Measurements from ENCODE around the gene TFPT.

The TFPT gene

GRCh38 chr19:54137699-54138488 is 22.4 kb upstream of the TFPT start, which contains the start of gene CNOT3:
CNOT3 (plus strand) TSS chr19:54137762; CDS start chr19:54142979, 5,217 bp downstream.
- peak within 1 kb of the TSS; percentile 99 for H3K9ac ChIP-seq (ENCODE audit: low read length)
- DNase-seq, result peak; percentile 29
- H3K27me3 ChIP-seq (replicated peaks; ENCODE audit: insufficient read depth, low read length), result no peaks in the 10 kb centered on the region
- no peaks in the 10 kb centered on the region for H3K9me2 ChIP-seq (replicated peaks; ENCODE audit: insufficient read depth, low read length)
- H3K27ac ChIP-seq (ENCODE audit: low read length), result peak within 1 kb of the TSS; percentile 60; the same call in 1 of the 2 replicates
- H4K20me1 ChIP-seq (ENCODE audit: insufficient read depth, low read length), result peaks cover 10% of the 10 kb centered on the region; the same call in 1 of the 2 replicates
- H3K36me3 ChIP-seq (replicated peaks; ENCODE audit: insufficient read depth, low read length), result no peaks in the 10 kb centered on the region
- TF ChIP-seq CTCF (IDR thresholded peaks at IDR 0.05; ENCODE audit: low read length) (peak; percentile 13; the same call in 1 of the 2 replicates), EZH2phosphoT487 (IDR thresholded peaks at IDR 0.05; ENCODE audit: low read length) (no peak)
- H2AFZ ChIP-seq (ENCODE audit: low read length), result peak within 1 kb of the TSS; percentile 75
- H3K9me3 ChIP-seq (replicated peaks; ENCODE audit: insufficient read depth, low read length), result no peaks in the 10 kb centered on the region
- no peaks in the 10 kb centered on the region for H3F3A ChIP-seq (ENCODE audit: insufficient read depth, low read length)
- H3K4me3 ChIP-seq (ENCODE audit: low read length), result peak within 1 kb of the TSS; percentile 80
- H3K4me2 ChIP-seq (ENCODE audit: low read depth, low read length), result peak within 1 kb of the TSS; percentile 86
- H3K4me1 ChIP-seq (ENCODE audit: low read length), result peaks cover 10% of the 10 kb centered on the region
- peaks cover 53% of the 10 kb centered on the region for H3K79me2 ChIP-seq (ENCODE audit: low read length)

DNA sequence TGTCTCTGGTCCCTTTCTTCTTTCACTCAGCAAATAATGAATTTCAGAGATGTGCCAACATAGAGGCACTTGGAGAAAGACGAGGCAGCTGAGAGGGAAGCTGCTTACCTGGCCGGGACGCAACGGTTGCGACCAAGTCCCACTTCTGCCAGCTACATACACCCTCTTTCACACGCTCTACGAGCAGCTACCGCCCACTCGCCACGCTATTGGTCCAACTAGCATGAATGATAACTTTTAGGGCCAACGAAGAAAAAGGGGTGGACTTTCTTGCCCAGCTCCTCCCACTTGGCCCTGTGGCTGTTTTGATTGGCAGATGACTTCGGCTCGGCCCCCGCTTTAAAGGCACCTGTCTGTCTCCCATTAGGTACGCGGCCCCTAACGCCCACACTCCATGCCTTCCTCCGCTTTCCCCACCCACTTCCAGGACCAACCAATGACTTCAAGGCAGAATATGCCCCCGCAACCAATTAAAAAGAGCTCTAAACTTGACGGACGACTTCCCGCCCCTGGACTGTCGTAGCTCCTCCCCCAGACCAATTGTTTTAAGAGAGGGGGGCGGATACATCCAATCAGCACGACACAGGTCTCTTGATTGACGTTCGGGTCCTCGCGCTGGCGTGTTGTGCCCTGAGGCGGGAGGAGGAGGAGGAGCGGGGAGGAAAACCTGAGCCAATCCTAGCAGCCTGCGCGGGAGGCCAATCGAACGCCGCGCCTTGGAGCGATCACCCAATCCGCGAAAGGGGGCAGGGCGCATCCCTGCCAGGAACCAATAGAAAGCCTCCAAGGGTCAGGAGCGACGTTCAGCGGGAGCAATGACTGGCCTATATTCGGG is 21.6 kb upstream of the TFPT start:
- peaks cover 10% of the 10 kb centered on the region for H3K4me1 ChIP-seq (ENCODE audit: low read length)
- H3K27ac ChIP-seq (ENCODE audit: low read length), result peak overlapping the region; percentile 24; the same call in 1 of the 2 replicates
- peak overlapping the region; percentile 80 for H3K4me3 ChIP-seq (ENCODE audit: low read length)
- no peaks in the 10 kb centered on the region for H3K9me3 ChIP-seq (replicated peaks; ENCODE audit: insufficient read depth, low read length)
- H3F3A ChIP-seq (ENCODE audit: insufficient read depth, low read length), result no peaks in the 10 kb centered on the region
- TF ChIP-seq EZH2phosphoT487 (IDR thresholded peaks at IDR 0.05; ENCODE audit: low read length) (no peak), CTCF (IDR thresholded peaks at IDR 0.05; ENCODE audit: low read length) (no peak), EZH2 (optimal IDR thresholded peaks at IDR 0.05; ENCODE audit: low read depth, low read length) (no peak)
- H3K79me2 ChIP-seq (ENCODE audit: low read length), result peaks cover 45% of the 10 kb centered on the region
- H3K9ac ChIP-seq (ENCODE audit: low read length), result peak overlapping the region; percentile 99; the same call in 1 of the 2 replicates
- DNase-seq, result peak; percentile 100
- H3K9me2 ChIP-seq (replicated peaks; ENCODE audit: insufficient read depth, low read length), result no peaks in the 10 kb centered on the region
- H3K27me3 ChIP-seq (replicated peaks; ENCODE audit: insufficient read depth, low read length), result no peaks in the 10 kb centered on the region
- peak overlapping the region; percentile 86 for H3K4me2 ChIP-seq (ENCODE audit: low read depth, low read length)
- peaks cover 6% of the 10 kb centered on the region; the same call in 1 of the 2 replicates for H4K20me1 ChIP-seq (ENCODE audit: insufficient read depth, low read length)
- H3K36me3 ChIP-seq (replicated peaks; ENCODE audit: insufficient read depth, low read length), result no peaks in the 10 kb centered on the region
- peak overlapping the region; percentile 75 for H2AFZ ChIP-seq (ENCODE audit: low read length)

DNA sequence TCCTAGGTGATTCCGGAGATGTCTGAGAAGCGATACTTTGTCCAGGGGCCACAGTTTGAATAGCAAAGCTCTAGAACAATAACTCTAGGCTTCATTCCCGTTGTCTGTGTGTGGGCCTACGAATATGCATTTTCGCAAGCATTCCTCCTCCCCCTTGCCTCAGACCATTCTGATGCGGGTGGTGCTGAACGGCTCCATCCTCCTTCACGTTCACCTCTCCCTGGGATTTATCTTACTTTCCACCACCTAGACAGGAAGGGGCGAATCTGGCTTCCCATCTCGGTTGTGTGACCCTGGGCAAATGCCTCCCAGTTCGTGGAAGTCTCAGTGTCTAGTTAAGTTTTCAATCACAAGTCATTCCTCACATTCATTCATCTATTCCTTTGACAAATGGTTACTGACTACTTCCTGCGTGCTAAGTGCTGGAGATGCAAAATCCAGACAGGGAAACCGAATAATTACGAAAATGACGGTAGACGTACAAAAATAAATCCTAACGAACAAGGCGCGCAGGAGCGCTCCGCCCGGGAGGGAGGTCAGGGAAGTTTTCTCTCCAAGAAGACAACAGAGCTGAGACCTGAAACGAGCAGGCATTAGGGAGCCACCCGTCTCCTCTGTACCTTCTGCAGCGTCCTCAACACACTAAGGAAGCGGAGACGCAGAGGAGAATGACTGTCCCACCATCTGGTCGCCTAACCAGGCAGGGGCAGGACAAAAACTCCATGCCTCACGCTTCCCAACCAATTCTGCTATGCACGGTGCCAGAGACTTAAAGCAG is 20.8 kb upstream of the TFPT start:
- H3K4me1 ChIP-seq (ENCODE audit: low read length), result peaks cover 10% of the 10 kb centered on the region
- H3K36me3 ChIP-seq (replicated peaks; ENCODE audit: insufficient read depth, low read length), result no peaks in the 10 kb centered on the region
- H3K4me2 ChIP-seq (ENCODE audit: low read depth, low read length), result peak overlapping the region; percentile 86
- H3K9ac ChIP-seq (ENCODE audit: low read length), result peak overlapping the region; percentile 35; the same call in 1 of the 2 replicates
- no peaks in the 10 kb centered on the region for H3F3A ChIP-seq (ENCODE audit: insufficient read depth, low read length)
- H2AFZ ChIP-seq (ENCODE audit: low read length), result peak overlapping the region; percentile 75
- no peaks in the 10 kb centered on the region for H3K9me2 ChIP-seq (replicated peaks; ENCODE audit: insufficient read depth, low read length)
- peak overlapping the region; percentile 69 for H3K4me3 ChIP-seq (ENCODE audit: low read length)
- TF ChIP-seq EZH2 (optimal IDR thresholded peaks at IDR 0.05; ENCODE audit: low read depth, low read length), result no peak
- TF ChIP-seq CTCF (IDR thresholded peaks at IDR 0.05; ENCODE audit: low read length), result no peak
- no peak for TF ChIP-seq EZH2phosphoT487 (IDR thresholded peaks at IDR 0.05; ENCODE audit: low read length)
- peaks cover 37% of the 10 kb centered on the region for H3K79me2 ChIP-seq (ENCODE audit: low read length)
- peaks cover 6% of the 10 kb centered on the region; the same call in 1 of the 2 replicates for H4K20me1 ChIP-seq (ENCODE audit: insufficient read depth, low read length)
- peak overlapping the region; percentile 24; the same call in 1 of the 2 replicates for H3K27ac ChIP-seq (ENCODE audit: low read length)
- H3K9me3 ChIP-seq (replicated peaks; ENCODE audit: insufficient read depth, low read length), result no peaks in the 10 kb centered on the region
- H3K27me3 ChIP-seq (replicated peaks; ENCODE audit: insufficient read depth, low read length), result no peaks in the 10 kb centered on the region
- peak; percentile 27 for DNase-seq
